OCI-LY1 (cell line): Measurements from ENCODE around the gene AMIGO2.

ENCODE experiments used
- H2AFZ ChIP-seq: fragments of 200-600 bp; sonication (generic), shearing (Covaris generic); 2 replicates; pipeline ENCODE4 v1.6.0; 2014; ENCODE audit warnings: antibody characterized with exemption, mild to moderate bottlenecking, low read length
- H3F3A ChIP-seq: fragments of 200-600 bp; sonication (generic), shearing (Covaris generic); 2 replicates; pipeline ENCODE4 v1.6.0; 2014; ENCODE audit warnings: mild to moderate bottlenecking, antibody characterized with exemption, low read length, moderate library complexity; ENCODE audit not compliant: insufficient read depth
- H3K27ac ChIP-seq: fragments of 200-600 bp; sonication (generic); 2 replicates; pipeline ENCODE4 v1.5.1; 2014; ENCODE audit warnings: low read length, mixed run types, mild to moderate bottlenecking, low read depth; ENCODE audit not compliant: poor library complexity, severe bottlenecking
- H3K27me3 ChIP-seq: fragments of 200-600 bp; sonication (generic); 2 replicates; pipeline ENCODE4 v1.6.0; 2014; ENCODE audit warnings: antibody characterized with exemption, mild to moderate bottlenecking, low read length, moderate library complexity; ENCODE audit not compliant: insufficient read depth
- H3K36me3 ChIP-seq: fragments of 200-600 bp; sonication (generic); 2 replicates; pipeline ENCODE4 v1.6.1; 2014; ENCODE audit warnings: mild to moderate bottlenecking, antibody characterized with exemption, low read length, moderate library complexity, mixed read lengths; ENCODE audit not compliant: insufficient read depth
- H3K4me1 ChIP-seq: fragments of 200-600 bp; sonication (generic); 2 replicates; pipeline ENCODE4 v1.5.1; 2014; ENCODE audit warnings: mild to moderate bottlenecking, low read length, moderate library complexity; ENCODE audit not compliant: insufficient read depth, severe bottlenecking
- H3K4me2 ChIP-seq: fragments of 200-600 bp; sonication (generic), shearing (Covaris generic); 2 replicates; pipeline ENCODE4 v1.6.1; 2014; ENCODE audit warnings: low read length
- H3K4me3 ChIP-seq: fragments of 200-600 bp; sonication (generic); 2 replicates; pipeline ENCODE4 v1.5.1; 2014; ENCODE audit warnings: low read length, low read depth, mild to moderate bottlenecking, mixed read lengths; ENCODE audit not compliant: poor library complexity, severe bottlenecking
- H3K79me2 ChIP-seq: fragments of 200-600 bp; shearing (Covaris generic); 2 replicates; pipeline ENCODE4 v1.6.1; 2016; ENCODE audit warnings: mixed run types, low read length, mixed read lengths; ENCODE audit not compliant: insufficient read depth
- H3K9ac ChIP-seq: fragments of 200-600 bp; sonication (generic), shearing (Covaris generic); 2 replicates; pipeline ENCODE4 v1.6.1; 2014; ENCODE audit warnings: mild to moderate bottlenecking, low read length, mixed read lengths
- H3K9me2 ChIP-seq: fragments of 200-600 bp; sonication (generic), shearing (Covaris generic); 2 replicates; pipeline ENCODE4 v1.6.1; 2014; ENCODE audit warnings: low read depth, mild to moderate bottlenecking, low read length, mixed read lengths
- H3K9me3 ChIP-seq: fragments of 200-600 bp; shearing (Covaris generic); 2 replicates; pipeline ENCODE4 v1.6.1; 2014; ENCODE audit warnings: low read length, mixed read lengths
- H4K20me1 ChIP-seq: fragments of 200-600 bp; sonication (generic), shearing (Covaris generic); 2 replicates; pipeline ENCODE4 v1.6.0; 2016; ENCODE audit warnings: mild to moderate bottlenecking, low read length; ENCODE audit not compliant: insufficient read depth
- CTCF ChIP-seq: fragments of 200-600 bp; sonication (generic), shearing (Covaris generic); IDR thresholded peaks from 2 replicates; pipeline ENCODE4 v1.5.1; 2017; ENCODE audit warnings: mild to moderate bottlenecking, antibody characterized with exemption, low read length, moderate library complexity, mixed read lengths
- EZH2 ChIP-seq: fragments of 200-600 bp; sonication (generic), shearing (Covaris generic); IDR thresholded peaks from 2 replicates; pipeline ENCODE4 v1.8.0; 2017; ENCODE audit warnings: borderline replicate concordance, mixed run types, mild to moderate bottlenecking, antibody characterized with exemption, low read length, moderate library complexity, mixed read lengths

The AMIGO2 gene

GRCh38 chr12:47091009-47091408 is 11.2 kb upstream of the AMIGO2 start:
- H3F3A ChIP-seq, result no peaks in the 10 kb centered on the region
- no peaks in the 10 kb centered on the region for H3K9me3 ChIP-seq
- no peaks in the 10 kb centered on the region for H3K36me3 ChIP-seq
- no peaks in the 10 kb centered on the region for H3K9me2 ChIP-seq
- H3K79me2 ChIP-seq, result no peaks in the 10 kb centered on the region
- H3K27ac ChIP-seq, result no peak overlapping the region
- no peak overlapping the region for H3K4me2 ChIP-seq
- H3K4me1 ChIP-seq, result peaks cover 9% of the 10 kb centered on the region
- no peak overlapping the region for H2AFZ ChIP-seq
- no peaks in the 10 kb centered on the region for H4K20me1 ChIP-seq
- TF ChIP-seq EZH2 (no peak), CTCF (no peak)
- H3K9ac ChIP-seq, result no peak overlapping the region
- no peak overlapping the region for H3K4me3 ChIP-seq
- no peaks in the 10 kb centered on the region; the same call in 1 of the 2 replicates for H3K27me3 ChIP-seq

GRCh38 chr12:47088021-47088944 is 8.5 kb upstream of the AMIGO2 start:
- H3K36me3 ChIP-seq, result no peaks in the 10 kb centered on the region
- H3K27me3 ChIP-seq, result no peaks in the 10 kb centered on the region; the same call in 1 of the 2 replicates
- TF ChIP-seq CTCF (no peak), EZH2 (no peak)
- no peak overlapping the region for H3K4me2 ChIP-seq
- H2AFZ ChIP-seq, result no peak overlapping the region
- no peaks in the 10 kb centered on the region for H4K20me1 ChIP-seq
- H3K27ac ChIP-seq, result no peak overlapping the region
- no peak overlapping the region for H3K4me3 ChIP-seq
- H3K79me2 ChIP-seq, result no peaks in the 10 kb centered on the region
- no peak overlapping the region for H3K9ac ChIP-seq
- H3F3A ChIP-seq, result no peaks in the 10 kb centered on the region
- peaks cover 36% of the 10 kb centered on the region for H3K4me1 ChIP-seq
- no peaks in the 10 kb centered on the region for H3K9me3 ChIP-seq
- H3K9me2 ChIP-seq, result no peaks in the 10 kb centered on the region

- Histone ChIP-seq H3K4me3 (no peak overlapping the region), H3K27me3 (no peaks in the 10 kb centered on the region; the same call in 1 of the 2 replicates), H4K20me1 (no peaks in the 10 kb centered on the region), H3F3A (peaks cover under 1% of the 10 kb centered on the region; the same call in 1 of the 2 replicates), H3K9me3 (no peaks in the 10 kb centered on the region), H3K4me2 (no peak overlapping the region), H3K36me3 (no peaks in the 10 kb centered on the region), H3K9me2 (no peaks in the 10 kb centered on the region), H2AFZ (no peak overlapping the region), H3K9ac (no peak overlapping the region), H3K27ac (no peak overlapping the region), H3K4me1 (peaks cover 47% of the 10 kb centered on the region), H3K79me2 (no peaks in the 10 kb centered on the region)
- no peak for TF ChIP-seq CTCF
- no peak for TF ChIP-seq EZH2
Observed at GRCh38 chr12:47087088-47087688, 7.4 kb upstream of the AMIGO2 start.
